ENCODE results near the gene KCMF1. TPM values are rescaled to one million over a fixed set of nuclear protein-coding genes. Genes with fewer than 3 reads are reported as not detected.

KCMF1 gene
- total and polyA plus RNA-seq, 2 of the 13 experiments (the other 11 are each of a cell fraction or from before 2014, with no cell fraction given), result 62.1 to 116 TPM

GRCh38 chr2:84970210-84970867 lies 622 bp upstream of the KCMF1 start (continued):
- TF ChIP-seq, protein P1, sequence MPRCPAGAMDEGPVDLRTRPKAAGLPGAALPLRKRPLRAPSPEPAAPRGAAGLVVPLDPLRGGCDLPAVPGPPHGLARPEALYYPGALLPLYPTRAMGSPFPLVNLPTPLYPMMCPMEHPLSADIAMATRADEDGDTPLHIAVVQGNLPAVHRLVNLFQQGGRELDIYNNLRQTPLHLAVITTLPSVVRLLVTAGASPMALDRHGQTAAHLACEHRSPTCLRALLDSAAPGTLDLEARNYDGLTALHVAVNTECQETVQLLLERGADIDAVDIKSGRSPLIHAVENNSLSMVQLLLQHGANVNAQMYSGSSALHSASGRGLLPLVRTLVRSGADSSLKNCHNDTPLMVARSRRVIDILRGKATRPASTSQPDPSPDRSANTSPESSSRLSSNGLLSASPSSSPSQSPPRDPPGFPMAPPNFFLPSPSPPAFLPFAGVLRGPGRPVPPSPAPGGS (CRISPR knock-in tag; IDR thresholded peaks at IDR 0.05), result no peak
- TF ChIP-seq DMAP1 (CRISPR knock-in tag; IDR thresholded peaks at IDR 0.05) (peak; percentile 88; the same call in 1 of the 2 replicates), ZNF770 (CRISPR knock-in tag; IDR thresholded peaks at IDR 0.05) (peak; percentile 47; the same call in 1 of the 2 replicates), ZNF501 (CRISPR knock-in tag; IDR thresholded peaks at IDR 0.05) (peak; percentile 76), HMGXB4 (CRISPR knock-in tag; IDR thresholded peaks at IDR 0.05; ENCODE audit: borderline replicate concordance in 1 of 2, low read depth in 1 of 2) (peak in 1 of 2 experiments; percentile 69; a peak in 3 of 4 replicates), TEF (CRISPR knock-in tag; IDR thresholded peaks at IDR 0.05) (no peak), ZSCAN9 (CRISPR knock-in tag; IDR thresholded peaks at IDR 0.05; ENCODE audit: borderline replicate concordance) (peak; percentile 62), ELF1 (CRISPR knock-in tag; IDR thresholded peaks at IDR 0.05) (no peak), TBX2 (CRISPR knock-in tag; IDR thresholded peaks at IDR 0.05; ENCODE audit: borderline replicate concordance) (peak; percentile 45; the same call in 1 of the 2 replicates), MEF2D (CRISPR knock-in tag; IDR thresholded peaks at IDR 0.05) (peak; percentile 65; the same call in 1 of the 2 replicates), YEATS4 (CRISPR knock-in tag; IDR thresholded peaks at IDR 0.05; ENCODE audit: borderline replicate concordance) (peak; percentile 40), KDM3A (CRISPR knock-in tag; IDR thresholded peaks at IDR 0.05; ENCODE audit: low read depth) (peak; percentile 36; the same call in 1 of the 2 replicates), ZGPAT (CRISPR knock-in tag; IDR thresholded peaks at IDR 0.05) (0 out of 2 replicates have a peak, but pooled peaks have one; percentile 53), POLR2AphosphoS5 (IDR thresholded peaks at IDR 0.05; ENCODE audit: low read depth, low read length) (peak; percentile 38; the same call in 1 of the 2 replicates), SNAI1 (CRISPR knock-in tag; IDR thresholded peaks at IDR 0.05; ENCODE audit: borderline replicate concordance) (0 out of 2 replicates have a peak, but pooled peaks have one; percentile 77), ZNF703 (CRISPR knock-in tag; IDR thresholded peaks at IDR 0.05; ENCODE audit: borderline replicate concordance) (0 out of 2 replicates have a peak, but pooled peaks have one; percentile 90), FOXJ3 (CRISPR knock-in tag; IDR thresholded peaks at IDR 0.05; ENCODE audit: borderline replicate concordance) (no peak), ZSCAN21 (CRISPR knock-in tag; IDR thresholded peaks at IDR 0.05; ENCODE audit: borderline replicate concordance) (0 out of 2 replicates have a peak, but pooled peaks have one; percentile 36)
- TF ChIP-seq, protein P2, sequence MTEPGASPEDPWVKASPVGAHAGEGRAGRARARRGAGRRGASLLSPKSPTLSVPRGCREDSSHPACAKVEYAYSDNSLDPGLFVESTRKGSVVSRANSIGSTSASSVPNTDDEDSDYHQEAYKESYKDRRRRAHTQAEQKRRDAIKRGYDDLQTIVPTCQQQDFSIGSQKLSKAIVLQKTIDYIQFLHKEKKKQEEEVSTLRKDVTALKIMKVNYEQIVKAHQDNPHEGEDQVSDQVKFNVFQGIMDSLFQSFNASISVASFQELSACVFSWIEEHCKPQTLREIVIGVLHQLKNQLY (CRISPR knock-in tag; IDR thresholded peaks at IDR 0.05), result 0 out of 2 replicates have a peak, but pooled peaks have one; percentile 26
